Right atrium auricular region (tissue), 2 donors: ENCODE results near the gene NDE1. TPM values are rescaled to one million over a fixed set of nuclear protein-coding genes. Genes with fewer than 3 reads are reported as not detected.

Experiments used
- DNase-seq: peaks from one replicate; pipeline ENCODE4 v3.0.0-alpha.2; 2019; ENCODE audit warnings: low spot score
- H3K27ac ChIP-seq, 2 donors: fragments of 200-600 bp; sonication (generic); 1 replicate in 1 of 2; 2 replicates in 1 of 2; pipeline ENCODE4 v1.5.1; 2016 to 2019
- H3K27me3 ChIP-seq, 2 donors: fragments of 200-600 bp; sonication (generic); one replicate each; pipeline versions ENCODE4 v1.5.1 to v1.6.0; 2017 to 2019
- H3K36me3 ChIP-seq: fragments of 200-600 bp; sonication (generic); one replicate; pipeline ENCODE4 v1.5.1; 2016
- H3K4me1 ChIP-seq, 2 donors: fragments of 200-600 bp; sonication (generic); one replicate each; pipeline versions ENCODE4 v1.5.1 to v1.6.0; 2017 to 2019
- H3K4me3 ChIP-seq, 2 donors: fragments of 200-600 bp; sonication (generic); 1 replicate in 1 of 2; 2 replicates in 1 of 2; pipeline ENCODE4 v1.5.1; 2017 to 2019; ENCODE audit warnings: mild to moderate bottlenecking in 1 of 2, moderate library complexity in 1 of 2
- H3K9me3 ChIP-seq, 2 donors: fragments of 200-600 bp; sonication (generic); one replicate each; pipeline ENCODE4 v1.5.1; 2019
- total RNA-seq, 2 donors: library from RNA; depleted of rRNA; stranded (reverse); fragments of >200 nt; gene quantifications; one replicate each; pipeline ENCODE4 v1.1.0, GENCODE V29; 2016
- TF ChIP-seq, protein P1 (sequence below), 2 donors: fragments of 200-600 bp; sonication (generic); IDR thresholded peaks; one replicate each; pipeline ENCODE4 v1.5.1; 2019; ENCODE audit warnings: antibody characterized with exemption in 2 of 2

NDE1 gene, protein sequence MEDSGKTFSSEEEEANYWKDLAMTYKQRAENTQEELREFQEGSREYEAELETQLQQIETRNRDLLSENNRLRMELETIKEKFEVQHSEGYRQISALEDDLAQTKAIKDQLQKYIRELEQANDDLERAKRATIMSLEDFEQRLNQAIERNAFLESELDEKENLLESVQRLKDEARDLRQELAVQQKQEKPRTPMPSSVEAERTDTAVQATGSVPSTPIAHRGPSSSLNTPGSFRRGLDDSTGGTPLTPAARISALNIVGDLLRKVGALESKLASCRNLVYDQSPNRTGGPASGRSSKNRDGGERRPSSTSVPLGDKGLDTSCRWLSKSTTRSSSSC
- total RNA-seq = 10 to 100 TPM; 12.5 to 18.6 TPM

DNA sequence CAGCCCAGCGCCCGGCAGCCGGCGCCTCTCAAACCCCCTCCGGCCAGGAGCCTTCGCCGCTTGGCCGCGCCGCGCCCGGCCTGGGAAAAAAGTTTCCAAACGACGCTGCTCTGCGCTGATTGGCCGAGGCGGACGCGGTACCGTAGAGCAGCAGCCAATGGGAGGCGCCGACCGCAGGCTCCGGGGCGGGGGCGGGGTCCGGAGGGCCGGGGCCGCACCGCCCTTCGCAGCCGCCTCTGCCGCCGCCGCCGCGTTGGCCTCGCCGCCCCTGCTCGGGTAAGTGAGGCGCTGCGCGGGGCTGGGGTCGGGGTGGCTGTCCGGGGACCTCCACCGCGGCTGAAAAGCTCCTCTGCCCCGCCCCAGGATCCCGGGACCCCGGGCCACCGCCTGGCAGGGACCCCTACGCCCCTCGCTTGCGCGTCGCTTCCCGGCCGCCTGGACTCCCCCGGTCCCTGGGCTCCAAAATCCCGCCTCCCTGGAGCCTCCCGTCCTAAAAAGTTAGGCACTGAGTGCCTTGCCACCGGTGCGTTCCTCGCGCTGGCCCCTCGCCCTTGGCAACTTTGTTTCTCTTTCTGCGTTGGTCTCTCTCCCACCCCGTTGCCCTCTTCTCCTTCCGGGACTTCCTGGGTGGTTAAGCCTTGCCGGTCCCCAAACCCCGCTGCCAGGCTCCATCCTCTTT, at the start of gene NDE1:
NDE1 (plus strand) TSS at position 227 of the 679 bp plus-strand sequence. CDS start 14,534 bp downstream, outside the sequence.
- H3K4me1 ChIP-seq = peaks cover 0 to 40% of the 10 kb centered on the region in 2 donors
- peak; percentile 90 for DNase-seq
- H3K36me3 ChIP-seq = no peaks in the 10 kb centered on the region
- peak within 1 kb of the TSS; percentile 91 to 96 for H3K27ac ChIP-seq
- peak within 1 kb of the TSS; percentile 74 to 94 for H3K4me3 ChIP-seq
- no peaks in the 10 kb centered on the region for H3K27me3 ChIP-seq
- no peaks in the 10 kb centered on the region for H3K9me3 ChIP-seq
- TF ChIP-seq, protein P1, sequence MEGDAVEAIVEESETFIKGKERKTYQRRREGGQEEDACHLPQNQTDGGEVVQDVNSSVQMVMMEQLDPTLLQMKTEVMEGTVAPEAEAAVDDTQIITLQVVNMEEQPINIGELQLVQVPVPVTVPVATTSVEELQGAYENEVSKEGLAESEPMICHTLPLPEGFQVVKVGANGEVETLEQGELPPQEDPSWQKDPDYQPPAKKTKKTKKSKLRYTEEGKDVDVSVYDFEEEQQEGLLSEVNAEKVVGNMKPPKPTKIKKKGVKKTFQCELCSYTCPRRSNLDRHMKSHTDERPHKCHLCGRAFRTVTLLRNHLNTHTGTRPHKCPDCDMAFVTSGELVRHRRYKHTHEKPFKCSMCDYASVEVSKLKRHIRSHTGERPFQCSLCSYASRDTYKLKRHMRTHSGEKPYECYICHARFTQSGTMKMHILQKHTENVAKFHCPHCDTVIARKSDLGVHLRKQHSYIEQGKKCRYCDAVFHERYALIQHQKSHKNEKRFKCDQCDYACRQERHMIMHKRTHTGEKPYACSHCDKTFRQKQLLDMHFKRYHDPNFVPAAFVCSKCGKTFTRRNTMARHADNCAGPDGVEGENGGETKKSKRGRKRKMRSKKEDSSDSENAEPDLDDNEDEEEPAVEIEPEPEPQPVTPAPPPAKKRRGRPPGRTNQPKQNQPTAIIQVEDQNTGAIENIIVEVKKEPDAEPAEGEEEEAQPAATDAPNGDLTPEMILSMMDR (IDR thresholded peaks at IDR 0.05) = no peak

DNA sequence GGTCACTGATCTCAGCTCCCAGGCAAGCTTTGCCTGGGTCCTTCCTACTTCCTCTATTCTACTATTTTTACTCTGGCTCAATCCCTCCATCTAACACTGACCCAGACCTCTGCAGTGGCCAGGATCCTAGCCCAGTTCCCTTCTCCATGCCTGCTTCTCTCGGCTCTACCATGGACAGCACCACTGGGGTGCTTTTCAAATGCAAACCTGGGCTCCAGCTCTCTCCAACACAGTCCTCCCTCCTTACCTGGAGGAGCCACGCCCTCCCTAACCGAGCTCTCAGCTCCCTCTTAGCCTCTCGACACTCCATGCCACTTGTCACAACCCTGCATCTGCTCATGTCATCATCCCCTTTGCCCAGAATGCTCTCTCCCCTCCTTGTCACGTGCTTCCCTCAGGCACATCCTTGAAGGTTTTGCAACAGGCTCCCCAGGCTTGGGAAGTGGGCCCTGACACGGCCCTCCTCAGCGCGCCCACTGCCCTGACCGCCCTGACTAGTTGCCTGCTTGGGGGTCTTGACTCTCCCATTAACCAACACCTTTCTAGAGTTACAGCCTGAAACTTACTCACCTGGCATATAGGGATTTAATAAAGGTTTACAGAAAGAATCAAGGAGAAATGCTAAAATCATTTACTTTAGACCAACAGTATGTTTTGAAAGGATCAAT, 48.7 kb upstream of the NDE1 start:
- peaks cover 0 to 10% of the 10 kb centered on the region in 2 donors for H3K4me1 ChIP-seq
- H3K4me3 ChIP-seq = no peak overlapping the region
- TF ChIP-seq, protein P1 (IDR thresholded peaks at IDR 0.05) = no peak
- H3K27me3 ChIP-seq = no peaks in the 10 kb centered on the region
- peaks cover 80% of the 10 kb centered on the region for H3K36me3 ChIP-seq
- no peak for DNase-seq
- H3K27ac ChIP-seq = no peak overlapping the region
- H3K9me3 ChIP-seq = no peaks in the 10 kb centered on the region

DNA sequence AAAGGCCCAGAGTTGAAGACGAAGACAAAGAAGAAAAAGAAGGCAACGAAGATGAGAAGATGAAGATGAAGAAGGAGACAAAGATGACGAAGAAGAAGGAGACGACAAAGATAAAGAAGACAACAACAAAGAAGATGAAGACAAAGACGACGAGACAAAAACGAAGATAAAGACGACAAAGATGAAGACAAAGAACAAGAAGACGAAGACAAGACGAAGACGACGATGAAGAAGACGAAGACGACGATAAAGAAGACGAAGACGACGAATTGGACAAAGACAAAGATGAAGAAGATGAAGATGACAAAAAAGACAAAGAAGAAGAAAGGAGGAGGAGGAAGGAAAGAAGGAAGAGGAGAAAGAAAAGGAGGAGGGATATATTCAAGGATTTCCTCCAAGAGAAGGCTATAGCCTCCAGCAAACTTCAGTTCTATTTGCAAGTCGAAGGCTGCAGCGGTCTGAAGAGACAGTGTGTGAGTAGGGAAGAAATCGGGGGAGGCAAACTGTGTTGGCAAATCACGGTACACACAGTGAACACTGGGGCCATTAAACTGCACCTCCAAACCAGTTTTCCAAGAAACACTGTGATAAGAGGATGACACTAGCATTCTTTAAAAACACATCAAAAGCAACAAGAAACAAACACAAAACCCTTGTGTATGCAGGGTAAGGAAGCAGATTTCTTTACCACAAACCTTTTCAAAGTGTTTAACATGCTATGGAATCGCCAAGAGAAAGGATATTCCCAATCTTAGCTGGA, 47.6 kb upstream of the NDE1 start:
- Histone ChIP-seq H3K27me3 (no peaks in the 10 kb centered on the region), H3K36me3 (peaks cover 69% of the 10 kb centered on the region), H3K4me3 (no peak overlapping the region), H3K27ac (no peak overlapping the region), H3K4me1 (peaks cover 0 to 7% of the 10 kb centered on the region in 2 donors), H3K9me3 (no peaks in the 10 kb centered on the region)
- TF ChIP-seq, protein P1 (IDR thresholded peaks at IDR 0.05) = no peak
- DNase-seq = no peak

DNA sequence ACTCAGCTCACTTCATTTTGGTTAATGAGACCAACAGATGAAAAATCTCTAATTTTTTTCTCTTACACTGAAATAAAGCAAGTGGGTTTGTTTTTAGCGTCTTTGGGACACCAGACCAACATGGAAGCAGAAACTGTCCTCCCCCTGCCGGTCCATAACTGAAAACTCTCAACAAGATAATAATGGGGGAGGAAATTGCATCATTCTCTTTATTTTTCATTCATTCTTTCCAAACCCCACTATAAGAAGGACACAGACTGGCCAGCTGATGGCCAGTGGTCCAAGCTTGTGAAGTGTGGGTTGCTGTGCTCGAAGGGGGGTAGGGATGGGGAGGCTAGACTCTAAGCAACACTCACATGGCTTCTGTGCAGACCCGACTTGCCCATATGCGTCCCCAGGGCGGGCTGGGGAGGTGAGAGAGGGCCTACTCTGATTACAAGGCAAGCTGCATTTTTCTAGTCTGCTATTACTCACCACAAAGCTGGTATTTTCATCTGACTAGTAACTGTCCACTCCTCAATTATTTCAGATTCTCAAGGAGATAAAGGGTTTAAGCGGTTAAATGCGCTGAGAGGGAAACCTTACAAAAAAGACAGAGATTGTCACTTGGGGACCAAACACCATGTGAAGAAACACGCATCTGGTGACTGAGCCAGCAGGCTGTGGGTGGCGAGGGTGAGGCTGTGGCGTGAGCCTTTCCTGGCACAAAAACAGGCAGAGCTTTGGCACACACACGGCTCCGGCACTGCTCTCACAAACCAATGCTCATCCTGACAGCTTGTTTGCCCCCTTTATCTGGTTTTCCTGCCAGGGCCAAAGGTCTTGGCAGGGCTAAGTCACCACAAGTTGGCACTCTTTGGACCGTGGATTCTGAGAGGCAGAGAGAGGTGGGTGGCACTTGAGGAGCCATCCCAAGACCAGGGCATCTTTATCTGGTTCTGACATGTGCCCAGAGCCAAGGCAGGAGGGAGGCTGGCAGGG, 45.3 kb upstream of the NDE1 start:
- no peak overlapping the region for H3K4me3 ChIP-seq
- no peaks in the 10 kb centered on the region for H3K27me3 ChIP-seq
- DNase-seq = no peak
- H3K9me3 ChIP-seq = no peaks in the 10 kb centered on the region
- TF ChIP-seq, protein P1 (IDR thresholded peaks at IDR 0.05) = no peak
- peaks cover 63% of the 10 kb centered on the region for H3K36me3 ChIP-seq
- peaks cover 0 to 15% of the 10 kb centered on the region in 2 donors for H3K4me1 ChIP-seq
- H3K27ac ChIP-seq = peak overlapping the region in 1 of 2 donors; percentile 42
